Trophoblast cell (in vitro differentiated cells and primary cell): ENCODE measurements around the gene NCBP2.

Experiments used
- DNase-seq, 2 donors: peaks; one replicate each; pipeline ENCODE4 v3.0.0-alpha.2; 2016
- H2AFZ ChIP-seq: 2 replicates; pipeline ENCODE4 v1.6.1; 2013; ENCODE audit warnings: low read length, moderate library complexity, mild to moderate bottlenecking; ENCODE audit not compliant: insufficient read depth, poor library complexity
- H2AK5ac ChIP-seq: 2 replicates; pipeline ENCODE4 v1.6.1; 2013; ENCODE audit warnings: mild to moderate bottlenecking, low read length
- H2BK120ac ChIP-seq: 2 replicates; pipeline ENCODE4 v1.6.1; 2013; ENCODE audit warnings: low read length, mild to moderate bottlenecking, moderate library complexity; ENCODE audit not compliant: insufficient read depth, poor library complexity
- H2BK12ac ChIP-seq: 2 replicates; pipeline ENCODE4 v1.6.1; 2013; ENCODE audit warnings: mild to moderate bottlenecking, low read length, moderate library complexity
- H2BK5ac ChIP-seq: 2 replicates; pipeline ENCODE4 v1.6.1; 2013; ENCODE audit warnings: low read length, low read depth, moderate library complexity, mild to moderate bottlenecking; ENCODE audit not compliant: poor library complexity
- H3K14ac ChIP-seq: 2 replicates; pipeline ENCODE4 v1.6.1; 2013; ENCODE audit warnings: mild to moderate bottlenecking, low read length
- H3K18ac ChIP-seq: 2 replicates; pipeline ENCODE4 v1.6.1; 2013; ENCODE audit warnings: mild to moderate bottlenecking, low read length
- H3K23ac ChIP-seq: 2 replicates; pipeline ENCODE4 v1.6.1; 2013; ENCODE audit warnings: low read length
- H3K27ac ChIP-seq: 2 replicates; pipeline ENCODE4 v1.5.1; 2013; ENCODE audit warnings: low read depth, mild to moderate bottlenecking, inconsistent platforms, low read length, moderate library complexity
- H3K27me3 ChIP-seq: 2 replicates; pipeline ENCODE4 v1.6.1; 2013; ENCODE audit warnings: inconsistent platforms, mild to moderate bottlenecking, low read length, moderate library complexity; ENCODE audit not compliant: insufficient read depth
- H3K36me3 ChIP-seq, 2 experiments: 1 replicate in 1 of 2; 2 replicates in 1 of 2; pipeline ENCODE4 v1.6.1; 2013; ENCODE audit warnings: low read length in 2 of 2, mild to moderate bottlenecking in 2 of 2, moderate library complexity in 1 of 2; ENCODE audit not compliant: insufficient read depth in 2 of 2, control insufficient read depth in 1 of 2
- H3K4ac ChIP-seq: 2 replicates; pipeline ENCODE4 v1.6.1; 2013; ENCODE audit warnings: low read depth, mild to moderate bottlenecking, low read length, moderate library complexity
- H3K4me1 ChIP-seq, 2 experiments: 1 replicate in 1 of 2; 2 replicates in 1 of 2; pipeline ENCODE4 v1.6.1; 2013; ENCODE audit warnings: low read length in 2 of 2, mild to moderate bottlenecking in 2 of 2, moderate library complexity in 1 of 2; ENCODE audit not compliant: insufficient read depth in 2 of 2, control insufficient read depth in 1 of 2
- H3K4me2 ChIP-seq: 2 replicates; pipeline ENCODE4 v1.6.1; 2013; ENCODE audit warnings: inconsistent platforms, mild to moderate bottlenecking, low read length, moderate library complexity
- H3K4me3 ChIP-seq: 2 replicates; pipeline ENCODE4 v1.5.1; 2013; ENCODE audit warnings: mild to moderate bottlenecking, low read depth, low read length, inconsistent platforms
- H3K79me1 ChIP-seq: one replicate; pipeline ENCODE4 v1.6.1; 2013; ENCODE audit warnings: low read length
- H3K79me2 ChIP-seq: 2 replicates; pipeline ENCODE4 v1.6.1; 2013; ENCODE audit warnings: low read length, mild to moderate bottlenecking; ENCODE audit not compliant: control insufficient read depth, insufficient read depth, poor library complexity
- H3K9ac ChIP-seq: 2 replicates; pipeline ENCODE4 v1.6.1; 2013; ENCODE audit warnings: mild to moderate bottlenecking, low read length
- H3K9me3 ChIP-seq: 2 replicates; pipeline ENCODE4 v1.6.1; 2013; ENCODE audit warnings: low read depth, mild to moderate bottlenecking, control low read depth, inconsistent platforms, low read length; ENCODE audit not compliant: insufficient read depth
- H4K12ac ChIP-seq: 2 replicates; pipeline ENCODE4 v1.6.1; 2013; ENCODE audit warnings: low read depth, mild to moderate bottlenecking, low read length, moderate library complexity
- H4K8ac ChIP-seq: 2 replicates; pipeline ENCODE4 v1.6.1; 2013; ENCODE audit warnings: low read depth, mild to moderate bottlenecking, low read length, moderate library complexity
- H4K91ac ChIP-seq: one replicate; pipeline ENCODE4 v1.6.1; 2013; ENCODE audit warnings: low read depth, mild to moderate bottlenecking, low read length, moderate library complexity
- WGBS: extraction: QIAGEN DNeasy Blood & Tissue Kit; methylation state at CpG from one replicate; pipeline ENCODE4 v1.1.7; 2013; ENCODE audit warnings: missing lambda C conversion rate; ENCODE audit not compliant: insufficient read length, insufficient coverage; ENCODE audit errors: extremely low coverage; 5-methylcytosine and 5-hydroxymethylcytosine counted together

The NCBP2 gene

GRCh38 chr3:196969660-196970546 lies 27.6 kb upstream of the NCBP2 start:
- H3K4me1 ChIP-seq: peaks cover 3 to 8% of the 10 kb centered on the region in 2 experiments
- no peak overlapping the region for H2BK5ac ChIP-seq
- H2BK120ac ChIP-seq: no peak overlapping the region
- peak overlapping the region; percentile 99 for H3K4me2 ChIP-seq
- peak overlapping the region; percentile 35 for H3K14ac ChIP-seq
- H3K79me1 ChIP-seq: no peaks in the 10 kb centered on the region
- no peak overlapping the region for H2AK5ac ChIP-seq
- H3K18ac ChIP-seq: no peak overlapping the region
- H3K4me3 ChIP-seq: peak overlapping the region; percentile 79
- H4K8ac ChIP-seq: peak overlapping the region; percentile 59
- no peaks in the 10 kb centered on the region for H3K79me2 ChIP-seq
- H3K4ac ChIP-seq: no peak overlapping the region
- peak; percentile 43 to 80 for DNase-seq
- no peak overlapping the region for H4K12ac ChIP-seq
- peaks cover 13% of the 10 kb centered on the region for H3K9me3 ChIP-seq
- no peak overlapping the region for H3K27ac ChIP-seq
- H3K36me3 ChIP-seq: no peaks in the 10 kb centered on the region
- H3K9ac ChIP-seq: no peak overlapping the region
- WGBS: no CpG with 5 or more reads among the region's 100 CpGs
- peak overlapping the region; percentile 1 for H2AFZ ChIP-seq
- H4K91ac ChIP-seq: no peak overlapping the region
- H3K23ac ChIP-seq: no peak overlapping the region
- H3K27me3 ChIP-seq: peaks cover 55% of the 10 kb centered on the region
- no peak overlapping the region for H2BK12ac ChIP-seq

DNA sequence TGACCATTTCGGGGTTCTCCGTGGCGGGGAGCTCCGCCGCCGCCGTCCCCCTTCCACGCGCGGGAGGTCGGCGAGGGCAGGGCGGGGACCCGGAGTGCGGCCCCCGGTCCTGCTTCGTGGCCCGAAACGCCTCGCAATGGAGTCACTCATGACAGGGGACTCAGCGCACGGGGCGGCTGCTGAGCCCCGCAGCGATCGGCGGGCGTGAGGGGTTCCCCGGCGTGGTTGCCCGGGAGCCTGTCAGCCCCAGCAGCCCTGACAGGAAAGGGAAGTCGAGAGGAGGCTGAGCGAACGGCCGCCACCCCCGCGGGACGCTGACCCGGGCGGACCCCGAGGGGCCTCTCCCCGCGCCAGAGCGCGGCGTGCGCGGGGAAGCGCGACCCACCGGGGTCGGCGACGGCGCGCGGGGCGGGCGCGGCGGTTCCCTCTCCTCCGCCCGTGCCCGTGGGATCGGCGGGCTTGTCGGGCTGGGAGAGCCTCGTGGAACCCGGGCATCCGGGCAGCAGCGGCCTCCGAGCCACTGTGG lies 26.9 kb upstream of the NCBP2 start:
- peaks cover 3 to 8% of the 10 kb centered on the region in 2 experiments for H3K4me1 ChIP-seq
- H2AFZ ChIP-seq: peak overlapping the region; percentile 1
- peak overlapping the region; percentile 99 for H3K4me2 ChIP-seq
- H3K9me3 ChIP-seq: peaks cover 13% of the 10 kb centered on the region
- peak in 1 of 2 donors; percentile 23 for DNase-seq
- no peaks in the 10 kb centered on the region for H3K79me2 ChIP-seq
- H3K79me1 ChIP-seq: no peaks in the 10 kb centered on the region
- H3K27ac ChIP-seq: no peak overlapping the region
- no peak overlapping the region for H3K23ac ChIP-seq
- H4K8ac ChIP-seq: peak overlapping the region; percentile 59
- peak overlapping the region; percentile 35 for H3K14ac ChIP-seq
- H3K9ac ChIP-seq: no peak overlapping the region
- peaks cover 55% of the 10 kb centered on the region for H3K27me3 ChIP-seq
- H4K91ac ChIP-seq: no peak overlapping the region
- peak overlapping the region; percentile 79 for H3K4me3 ChIP-seq
- H3K4ac ChIP-seq: no peak overlapping the region
- H3K18ac ChIP-seq: no peak overlapping the region
- H2AK5ac ChIP-seq: no peak overlapping the region
- no CpG with 5 or more reads among the region's 72 CpGs for WGBS
- H2BK120ac ChIP-seq: no peak overlapping the region
- no peak overlapping the region for H2BK12ac ChIP-seq
- H2BK5ac ChIP-seq: no peak overlapping the region
- H3K36me3 ChIP-seq: no peaks in the 10 kb centered on the region
- H4K12ac ChIP-seq: peak overlapping the region; percentile 65

GRCh38 chr3:196968233-196969133 lies 26.2 kb upstream of the NCBP2 start, which contains the start of gene PIGZ:
TSS of gene PIGZ (minus strand) at chr3:196968833. CDS start at chr3:196952031, 16,802 bp downstream.
- DNase-seq: peak in 1 of 2 donors; percentile 48
- peak within 1 kb of the TSS; percentile 99 for H3K4me2 ChIP-seq
- no peak within 1 kb of the TSS for H2BK12ac ChIP-seq
- no peak within 1 kb of the TSS for H3K23ac ChIP-seq
- H3K9ac ChIP-seq: no peak within 1 kb of the TSS
- peak within 1 kb of the TSS; percentile 79 for H3K4me3 ChIP-seq
- H2AFZ ChIP-seq: peak within 1 kb of the TSS; percentile 66
- H4K12ac ChIP-seq: peak within 1 kb of the TSS; percentile 65
- peaks cover 55% of the 10 kb centered on the region for H3K27me3 ChIP-seq
- H3K18ac ChIP-seq: no peak within 1 kb of the TSS
- H3K36me3 ChIP-seq: no peaks in the 10 kb centered on the region
- H4K91ac ChIP-seq: no peak within 1 kb of the TSS
- H3K4ac ChIP-seq: no peak within 1 kb of the TSS
- H3K9me3 ChIP-seq: peaks cover 13% of the 10 kb centered on the region
- peaks cover 3 to 8% of the 10 kb centered on the region in 2 experiments for H3K4me1 ChIP-seq
- no peak within 1 kb of the TSS for H2BK5ac ChIP-seq
- H4K8ac ChIP-seq: peak within 1 kb of the TSS; percentile 59
- no peak within 1 kb of the TSS for H2BK120ac ChIP-seq
- H3K27ac ChIP-seq: no peak within 1 kb of the TSS
- no peak within 1 kb of the TSS for H2AK5ac ChIP-seq
- peak within 1 kb of the TSS; percentile 35 for H3K14ac ChIP-seq
- no peaks in the 10 kb centered on the region for H3K79me1 ChIP-seq
- H3K79me2 ChIP-seq: no peaks in the 10 kb centered on the region
- WGBS: no CpG with 5 or more reads among the region's 98 CpGs
